Lower leg skin (tissue), 3 donors: ENCODE measurements around the gene SNX25.

ENCODE experiments used
- CTCF ChIP-seq, 3 donors: fragments of 450-650 bp; IDR thresholded peaks; one replicate each; pipeline ENCODE4 v1.5.1; 2016; ENCODE audit warnings: antibody characterized with exemption in 3 of 3, mild to moderate bottlenecking in 3 of 3, moderate library complexity in 2 of 3
- POLR2A ChIP-seq, 2 donors: fragments of 450-650 bp; IDR thresholded peaks; one replicate each; pipeline ENCODE4 v1.6.1; 2016 to 2017; ENCODE audit warnings: antibody characterized with exemption in 2 of 2, mild to moderate bottlenecking in 1 of 2, moderate library complexity in 1 of 2

GRCh38 chr4:185221912-185222311 is 12.5 kb downstream of the SNX25 start:
- TF ChIP-seq CTCF (IDR thresholded peaks at IDR 0.05) (no peak), POLR2A (IDR thresholded peaks at IDR 0.05) (no peak)
